ENCODE measurements around the gene KRTAP4-12. TPM values are rescaled to one million over a fixed set of nuclear protein-coding genes. Genes with fewer than 3 reads are reported as not detected.
"Not testable (repeated sequence)": the region's sequence is repeated elsewhere in the genome, so short reads cannot be mapped to it uniquely, and the experiment has no call there.

The KRTAP4-12 gene
- polyA plus RNA-seq, 1 donor from 2014 or later = not detected

DNA sequence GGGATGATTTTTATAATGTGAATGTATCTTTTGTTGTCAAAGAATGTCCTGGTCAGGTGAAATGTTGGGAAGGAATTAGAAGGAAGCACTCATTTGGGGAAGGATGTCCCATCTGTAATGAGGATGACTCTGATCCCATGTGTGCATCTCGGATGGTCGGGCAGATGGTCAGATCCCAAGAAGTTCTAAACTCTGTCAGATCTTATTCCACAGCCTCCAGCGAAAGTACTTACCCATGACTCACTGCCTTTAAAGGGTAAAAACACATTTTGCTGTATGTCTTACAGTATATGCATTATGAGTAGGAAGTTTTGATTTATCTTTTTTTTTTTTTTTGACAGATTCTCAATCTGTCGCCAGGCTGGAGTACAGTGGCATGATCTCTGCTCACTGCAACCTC, 5.3 kb downstream of the KRTAP4-12 start:
- TF ChIP-seq POLR2AphosphoS5 (IDR thresholded peaks at IDR 0.05) (no peak), EZH2 (IDR thresholded peaks at IDR 0.05; ENCODE audit: borderline replicate concordance, insufficient read depth, low read length, poor library complexity, severe bottlenecking) (no peak), TAF1 (IDR thresholded peaks at IDR 0.05; ENCODE audit: low read depth) (no peak), MXI1 (conservative IDR thresholded peaks at IDR 0.05; ENCODE audit: poor library complexity, severe bottlenecking) (no peak), RAD21 (conservative IDR thresholded peaks at IDR 0.05) (no peak), SMC3 (conservative IDR thresholded peaks at IDR 0.05; ENCODE audit: poor library complexity) (no peak), EP300 (conservative IDR thresholded peaks at IDR 0.05; ENCODE audit: poor library complexity, severe bottlenecking) (no peak)
- TF ChIP-seq, protein P1, sequence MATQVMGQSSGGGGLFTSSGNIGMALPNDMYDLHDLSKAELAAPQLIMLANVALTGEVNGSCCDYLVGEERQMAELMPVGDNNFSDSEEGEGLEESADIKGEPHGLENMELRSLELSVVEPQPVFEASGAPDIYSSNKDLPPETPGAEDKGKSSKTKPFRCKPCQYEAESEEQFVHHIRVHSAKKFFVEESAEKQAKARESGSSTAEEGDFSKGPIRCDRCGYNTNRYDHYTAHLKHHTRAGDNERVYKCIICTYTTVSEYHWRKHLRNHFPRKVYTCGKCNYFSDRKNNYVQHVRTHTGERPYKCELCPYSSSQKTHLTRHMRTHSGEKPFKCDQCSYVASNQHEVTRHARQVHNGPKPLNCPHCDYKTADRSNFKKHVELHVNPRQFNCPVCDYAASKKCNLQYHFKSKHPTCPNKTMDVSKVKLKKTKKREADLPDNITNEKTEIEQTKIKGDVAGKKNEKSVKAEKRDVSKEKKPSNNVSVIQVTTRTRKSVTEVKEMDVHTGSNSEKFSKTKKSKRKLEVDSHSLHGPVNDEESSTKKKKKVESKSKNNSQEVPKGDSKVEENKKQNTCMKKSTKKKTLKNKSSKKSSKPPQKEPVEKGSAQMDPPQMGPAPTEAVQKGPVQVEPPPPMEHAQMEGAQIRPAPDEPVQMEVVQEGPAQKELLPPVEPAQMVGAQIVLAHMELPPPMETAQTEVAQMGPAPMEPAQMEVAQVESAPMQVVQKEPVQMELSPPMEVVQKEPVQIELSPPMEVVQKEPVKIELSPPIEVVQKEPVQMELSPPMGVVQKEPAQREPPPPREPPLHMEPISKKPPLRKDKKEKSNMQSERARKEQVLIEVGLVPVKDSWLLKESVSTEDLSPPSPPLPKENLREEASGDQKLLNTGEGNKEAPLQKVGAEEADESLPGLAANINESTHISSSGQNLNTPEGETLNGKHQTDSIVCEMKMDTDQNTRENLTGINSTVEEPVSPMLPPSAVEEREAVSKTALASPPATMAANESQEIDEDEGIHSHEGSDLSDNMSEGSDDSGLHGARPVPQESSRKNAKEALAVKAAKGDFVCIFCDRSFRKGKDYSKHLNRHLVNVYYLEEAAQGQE (IDR thresholded peaks at IDR 0.05; ENCODE audit: borderline replicate concordance) = no peak
- TF ChIP-seq, protein P2, sequence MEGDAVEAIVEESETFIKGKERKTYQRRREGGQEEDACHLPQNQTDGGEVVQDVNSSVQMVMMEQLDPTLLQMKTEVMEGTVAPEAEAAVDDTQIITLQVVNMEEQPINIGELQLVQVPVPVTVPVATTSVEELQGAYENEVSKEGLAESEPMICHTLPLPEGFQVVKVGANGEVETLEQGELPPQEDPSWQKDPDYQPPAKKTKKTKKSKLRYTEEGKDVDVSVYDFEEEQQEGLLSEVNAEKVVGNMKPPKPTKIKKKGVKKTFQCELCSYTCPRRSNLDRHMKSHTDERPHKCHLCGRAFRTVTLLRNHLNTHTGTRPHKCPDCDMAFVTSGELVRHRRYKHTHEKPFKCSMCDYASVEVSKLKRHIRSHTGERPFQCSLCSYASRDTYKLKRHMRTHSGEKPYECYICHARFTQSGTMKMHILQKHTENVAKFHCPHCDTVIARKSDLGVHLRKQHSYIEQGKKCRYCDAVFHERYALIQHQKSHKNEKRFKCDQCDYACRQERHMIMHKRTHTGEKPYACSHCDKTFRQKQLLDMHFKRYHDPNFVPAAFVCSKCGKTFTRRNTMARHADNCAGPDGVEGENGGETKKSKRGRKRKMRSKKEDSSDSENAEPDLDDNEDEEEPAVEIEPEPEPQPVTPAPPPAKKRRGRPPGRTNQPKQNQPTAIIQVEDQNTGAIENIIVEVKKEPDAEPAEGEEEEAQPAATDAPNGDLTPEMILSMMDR (IDR thresholded peaks at IDR 0.05; ENCODE audit: poor library complexity, severe bottlenecking) = no peak
- no peaks in the 10 kb centered on the region for H4K20me1 ChIP-seq (ENCODE audit: insufficient read depth)

DNA sequence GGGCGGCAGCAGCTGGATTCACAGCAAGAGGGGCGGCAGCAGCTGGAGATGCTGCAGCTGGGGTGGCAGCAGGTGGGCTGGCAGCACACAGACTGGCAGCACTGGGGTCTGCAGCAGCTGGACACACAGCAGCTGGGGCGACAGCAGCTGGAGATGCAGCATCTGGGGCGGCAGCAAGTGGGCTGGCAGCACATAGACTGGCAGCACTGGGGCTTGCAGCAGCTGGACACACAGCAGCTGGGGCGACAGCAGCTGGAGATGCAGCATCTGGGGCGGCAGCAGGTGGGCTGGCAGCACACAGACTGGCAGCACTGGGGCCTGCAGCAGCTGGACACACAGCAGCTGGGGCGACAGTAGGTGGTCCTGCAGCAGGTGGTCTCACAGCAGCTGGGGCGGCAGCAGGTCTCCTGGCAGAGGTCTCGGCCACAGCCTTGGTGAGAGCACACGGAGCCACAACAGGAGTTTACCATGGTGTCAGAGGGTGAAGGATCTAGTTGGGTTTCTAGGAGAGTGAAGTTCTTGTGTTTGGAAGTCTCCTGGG, 6.1 kb downstream of the KRTAP4-12 start, which contains the start of gene KRTAP4-11:
Gene KRTAP4-11, minus strand, starts transcription at position 528 of the 541 bp plus-strand sequence. Its CDS starts 58 bp downstream, at position 470.
- H3K27me3 ChIP-seq (ENCODE audit: insufficient read depth, low read depth, low read length); H3K27ac ChIP-seq (ENCODE audit: low read length); H3K4me2 ChIP-seq (ENCODE audit: low read length); H3F3A ChIP-seq (ENCODE audit: insufficient read depth, low read length, poor library complexity, severe bottlenecking); H3K79me2 ChIP-seq (replicated peaks; ENCODE audit: insufficient read depth, low read length); H3K9me3 ChIP-seq (ENCODE audit: low read length); H3K36me3 ChIP-seq (ENCODE audit: insufficient read depth, low read length); H3K4me3 ChIP-seq (ENCODE audit: low read length); H3K9me2 ChIP-seq (ENCODE audit: insufficient read depth, low read length); H2AFZ ChIP-seq (ENCODE audit: low read depth, low read length); H3K9ac ChIP-seq (ENCODE audit: low read length); H4K20me1 ChIP-seq (ENCODE audit: insufficient read depth): not testable (repeated sequence)

More for the DNA sequence above, 5.3 kb downstream of the KRTAP4-12 start:
- Histone ChIP-seq H2AFZ (ENCODE audit: low read depth, low read length) (no peak overlapping the region), H3K36me3 (ENCODE audit: insufficient read depth, low read length) (no peaks in the 10 kb centered on the region), H3K9ac (ENCODE audit: low read length) (no peak overlapping the region), H3K9me2 (ENCODE audit: insufficient read depth, low read length) (no peaks in the 10 kb centered on the region), H3K9me3 (ENCODE audit: low read length) (no peaks in the 10 kb centered on the region), H3K27me3 (ENCODE audit: insufficient read depth, low read depth, low read length) (no peaks in the 10 kb centered on the region), H3F3A (ENCODE audit: insufficient read depth, low read length, poor library complexity, severe bottlenecking) (no peaks in the 10 kb centered on the region), H3K79me2 (replicated peaks; ENCODE audit: insufficient read depth, low read length) (no peaks in the 10 kb centered on the region), H3K27ac (ENCODE audit: low read length) (no peak overlapping the region), H3K4me2 (ENCODE audit: low read length) (no peak overlapping the region), H3K4me3 (ENCODE audit: low read length) (no peak overlapping the region)

Data from neural cell (in vitro differentiated cells).